ENCODE data around the gene UPB1.

Gene UPB1

GRCh38 chr22:24494528-24495364 is at the start of gene UPB1:
Gene UPB1, plus strand, starts transcription at chr22:24495332. Its CDS starts 72 bp downstream, at chr22:24495404.
- DNase-seq: no peak

- DNase-seq: no peak
Measured at GRCh38 chr22:24445481-24446259, 49.5 kb upstream of the UPB1 start.

- DNase-seq: no peak
Measured at GRCh38 chr22:24446260-24446611, 48.9 kb upstream of the UPB1 start.

- peak; percentile 76 for DNase-seq
Measured at GRCh38 chr22:24450610-24451009, 44.5 kb upstream of the UPB1 start.

GRCh38 chr22:24451162-24451561 is 44.0 kb upstream of the UPB1 start:
- DNase-seq: no peak

GRCh38 chr22:24453853-24454252 is 41.3 kb upstream of the UPB1 start:
- no peak for DNase-seq

GRCh38 chr22:24455039-24455438 is 40.1 kb upstream of the UPB1 start:
- DNase-seq: no peak

- DNase-seq: no peak
Measured at GRCh38 chr22:24455751-24456426, 39.2 kb upstream of the UPB1 start.

GRCh38 chr22:24457894-24458420 is 37.2 kb upstream of the UPB1 start:
- DNase-seq: no peak

- no peak for DNase-seq
Measured at GRCh38 chr22:24459911-24460310, 35.2 kb upstream of the UPB1 start.

GRCh38 chr22:24460418-24461089 is 34.6 kb upstream of the UPB1 start:
- DNase-seq: no peak

GRCh38 chr22:24463071-24463760 is 31.9 kb upstream of the UPB1 start:
- no peak for DNase-seq

GRCh38 chr22:24465566-24465965 is 29.6 kb upstream of the UPB1 start:
- DNase-seq: no peak

GRCh38 chr22:24465975-24466374 is 29.2 kb upstream of the UPB1 start:
- DNase-seq: no peak

- no peak for DNase-seq
Measured at GRCh38 chr22:24466716-24467328, 28.3 kb upstream of the UPB1 start.

- no peak for DNase-seq
Measured at GRCh38 chr22:24467340-24467739, 27.8 kb upstream of the UPB1 start.

GRCh38 chr22:24471570-24471969 is 23.6 kb upstream of the UPB1 start:
- no peak for DNase-seq

GRCh38 chr22:24473284-24473683 is 21.8 kb upstream of the UPB1 start:
- DNase-seq: no peak

GRCh38 chr22:24474221-24474620 is 20.9 kb upstream of the UPB1 start:
- no peak for DNase-seq

- no peak for DNase-seq
Measured at GRCh38 chr22:24474649-24475255, 20.4 kb upstream of the UPB1 start.

- no peak for DNase-seq
Measured at GRCh38 chr22:24481641-24482040, 13.5 kb upstream of the UPB1 start.
